Activated T-cell treated with anti-CD3 and anti-CD28 coated beads, Interleukin-2, amount 50 U/mL, for 1 hour (primary cell): ENCODE data around the gene CTSE.

Source experiments
- DNase-seq: peaks from one replicate; pipeline ENCODE4 v3.0.0-alpha.2; 2020

Gene CTSE

GRCh38 chr1:205967554-205968335 lies 56.0 kb downstream of the CTSE start:
- no peak for DNase-seq

- DNase-seq, result no peak
Observed at GRCh38 chr1:205965036-205965884, 58.4 kb downstream of the CTSE start.

GRCh38 chr1:205963352-205964155 lies 60.1 kb downstream of the CTSE start:
- no peak for DNase-seq

GRCh38 chr1:205962821-205963221 lies 60.9 kb downstream of the CTSE start:
- no peak for DNase-seq

- DNase-seq, result no peak
Observed at GRCh38 chr1:205961991-205962820, 61.5 kb downstream of the CTSE start.

GRCh38 chr1:205961405-205961804 lies 62.3 kb downstream of the CTSE start:
- no peak for DNase-seq

GRCh38 chr1:205959789-205960188 lies 63.9 kb downstream of the CTSE start:
- DNase-seq, result no peak
